AG10803 (cell line): ENCODE data around the gene SMPDL3A.
A peak's percentile ranks its signal among the peaks of the same experiment; 100 is the strongest.

ENCODE experiments used
- DNase-seq: peaks from one replicate; pipeline ENCODE4 v3.0.0; 2010; ENCODE audit warnings: low read depth
- H3K4me3 ChIP-seq: 2 replicates; pipeline ENCODE4 v1.5.1; 2011; ENCODE audit warnings: mild to moderate bottlenecking, low read length, control low read depth
- TF ChIP-seq, protein P1 (sequence below): conservative IDR thresholded peaks from 2 replicates; pipeline ENCODE4 v1.5.1; 2011; ENCODE audit warnings: mild to moderate bottlenecking, low read length, control low read depth, inconsistent platforms

The SMPDL3A gene

DNA sequence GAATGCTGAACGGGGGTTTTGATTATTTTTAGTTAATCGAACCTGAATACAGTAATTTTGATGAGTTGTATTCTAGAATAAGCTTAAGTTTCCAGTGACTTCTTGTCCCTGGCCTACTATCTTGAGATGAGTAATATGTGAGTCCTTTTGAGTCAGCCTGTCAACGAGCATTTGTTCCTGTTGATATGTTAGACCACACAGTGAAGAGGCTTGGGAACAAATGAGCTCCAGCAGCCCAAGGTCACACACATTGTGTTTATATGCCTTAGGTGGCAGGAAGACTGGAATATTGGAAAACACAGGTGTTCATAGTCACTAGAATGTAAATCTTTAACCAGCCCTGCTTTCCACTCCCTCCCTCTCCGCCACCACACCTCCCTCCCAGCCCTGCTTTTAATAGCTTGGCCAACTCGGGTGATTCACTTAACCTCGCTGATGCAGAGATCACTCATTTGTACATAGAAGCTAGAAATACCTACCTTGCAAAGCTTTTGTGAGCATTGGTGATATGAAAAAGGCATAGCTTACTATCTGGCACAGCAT, 9.1 kb downstream of the SMPDL3A start:
- peak; percentile 44 for DNase-seq
- TF ChIP-seq, protein P1, sequence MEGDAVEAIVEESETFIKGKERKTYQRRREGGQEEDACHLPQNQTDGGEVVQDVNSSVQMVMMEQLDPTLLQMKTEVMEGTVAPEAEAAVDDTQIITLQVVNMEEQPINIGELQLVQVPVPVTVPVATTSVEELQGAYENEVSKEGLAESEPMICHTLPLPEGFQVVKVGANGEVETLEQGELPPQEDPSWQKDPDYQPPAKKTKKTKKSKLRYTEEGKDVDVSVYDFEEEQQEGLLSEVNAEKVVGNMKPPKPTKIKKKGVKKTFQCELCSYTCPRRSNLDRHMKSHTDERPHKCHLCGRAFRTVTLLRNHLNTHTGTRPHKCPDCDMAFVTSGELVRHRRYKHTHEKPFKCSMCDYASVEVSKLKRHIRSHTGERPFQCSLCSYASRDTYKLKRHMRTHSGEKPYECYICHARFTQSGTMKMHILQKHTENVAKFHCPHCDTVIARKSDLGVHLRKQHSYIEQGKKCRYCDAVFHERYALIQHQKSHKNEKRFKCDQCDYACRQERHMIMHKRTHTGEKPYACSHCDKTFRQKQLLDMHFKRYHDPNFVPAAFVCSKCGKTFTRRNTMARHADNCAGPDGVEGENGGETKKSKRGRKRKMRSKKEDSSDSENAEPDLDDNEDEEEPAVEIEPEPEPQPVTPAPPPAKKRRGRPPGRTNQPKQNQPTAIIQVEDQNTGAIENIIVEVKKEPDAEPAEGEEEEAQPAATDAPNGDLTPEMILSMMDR, result no peak
- no peak overlapping the region for H3K4me3 ChIP-seq

DNA sequence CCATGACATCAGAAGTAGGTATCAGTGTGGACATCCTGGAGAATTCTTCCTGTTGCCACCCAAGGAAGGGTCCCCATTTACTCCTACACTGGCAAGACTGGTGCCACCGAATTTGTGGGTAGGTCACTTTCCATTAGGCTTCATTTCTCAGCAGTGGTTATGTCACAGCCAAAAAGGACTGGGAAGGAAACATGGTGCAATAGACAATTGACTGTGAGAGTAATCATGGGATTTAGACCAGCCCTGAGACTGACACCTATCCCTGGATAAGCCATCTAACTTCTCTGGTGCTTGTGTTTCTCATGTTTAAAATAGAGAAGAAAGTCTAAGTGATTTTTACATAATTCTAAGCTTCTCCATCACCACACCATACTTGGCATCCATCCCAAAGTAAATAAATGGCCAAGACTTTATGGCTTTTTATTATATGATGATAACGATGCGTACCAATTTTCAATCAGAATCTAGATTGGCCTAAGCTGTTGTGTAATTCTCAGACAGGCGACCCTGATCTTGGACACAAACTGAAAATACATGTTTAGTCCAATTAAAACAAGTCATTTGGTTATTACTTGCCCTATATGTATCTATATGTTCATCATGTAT, 10.2 kb downstream of the SMPDL3A start:
- DNase-seq, result no peak
- TF ChIP-seq, protein P1, result no peak
- H3K4me3 ChIP-seq, result no peak overlapping the region

DNA sequence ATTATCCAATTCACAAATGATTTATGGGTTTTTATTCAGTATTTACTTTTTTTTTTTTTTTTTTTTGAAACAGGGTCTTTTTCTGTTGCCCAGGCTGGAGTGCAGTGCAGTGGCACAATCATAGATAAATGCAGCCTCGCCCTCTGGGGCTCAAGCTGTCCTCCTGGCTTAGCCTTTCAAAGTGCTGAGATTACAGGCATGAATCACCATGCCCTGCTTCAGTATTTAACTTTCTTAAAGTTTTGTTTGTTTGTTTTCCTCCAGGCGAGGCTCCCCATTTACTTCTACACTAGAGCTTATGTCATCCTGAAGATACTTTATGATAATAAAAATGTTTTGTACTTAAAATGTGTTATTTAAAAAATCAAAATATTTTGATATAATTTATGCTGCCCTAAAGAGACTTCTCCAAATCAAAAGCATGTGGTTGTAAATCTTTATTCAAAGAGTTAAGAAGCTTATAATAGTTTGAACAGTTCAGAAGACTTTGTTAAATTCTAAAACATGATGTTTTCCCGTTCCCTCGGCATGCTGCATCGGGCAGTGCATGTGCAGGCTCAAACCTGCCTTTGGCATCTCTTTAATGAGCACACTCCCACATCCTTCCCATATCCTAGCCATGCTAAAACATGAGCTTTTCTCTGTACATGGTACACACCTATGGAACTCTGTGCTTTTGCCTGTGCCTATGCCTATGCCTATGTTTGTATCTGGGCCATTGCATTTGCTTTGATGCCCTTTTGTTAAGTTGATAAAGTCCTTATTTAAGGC, 11.0 kb downstream of the SMPDL3A start:
- TF ChIP-seq, protein P1, result no peak
- H3K4me3 ChIP-seq, result no peak overlapping the region
- DNase-seq, result no peak

DNA sequence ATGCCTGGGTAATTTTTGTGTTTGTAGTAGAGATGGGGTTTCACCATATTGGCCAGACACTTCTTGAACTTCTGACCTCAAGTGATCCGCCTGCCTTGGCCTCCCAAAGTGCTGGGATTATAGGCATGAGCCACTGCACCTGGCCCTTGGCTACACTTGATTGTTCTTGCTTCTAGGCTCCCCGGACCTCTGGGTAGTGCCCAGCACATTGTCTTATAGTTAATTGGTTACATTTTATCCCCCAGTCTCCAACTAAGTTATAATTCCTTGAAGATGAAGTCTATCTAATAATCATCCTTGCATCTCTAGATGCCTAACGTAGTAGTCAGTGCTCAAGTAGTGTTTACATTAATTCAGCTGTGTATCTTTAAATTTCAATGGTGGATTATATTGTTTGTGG, 11.8 kb downstream of the SMPDL3A start:
- TF ChIP-seq, protein P1, result no peak
- no peak for DNase-seq

DNA sequence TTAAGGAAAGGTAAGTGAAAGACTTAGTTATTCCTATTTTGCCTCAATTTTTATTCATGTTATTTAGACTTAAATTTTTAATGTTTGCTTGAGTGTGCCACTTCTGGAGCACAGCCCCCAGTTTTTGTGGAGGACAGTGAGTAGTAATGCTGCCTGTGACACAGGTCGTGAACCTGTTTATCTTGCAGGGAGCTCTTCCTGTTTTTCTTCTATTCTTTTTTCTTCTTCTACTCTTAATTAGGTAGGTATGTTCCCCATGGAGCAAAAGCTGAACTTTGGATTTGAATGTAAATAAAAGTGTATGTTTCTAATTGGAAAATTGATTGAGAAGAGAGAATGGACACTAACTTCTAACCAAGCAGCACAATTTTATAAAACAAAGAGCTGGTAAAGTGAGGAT, 12.3 kb downstream of the SMPDL3A start:
- no peak for DNase-seq
- H3K4me3 ChIP-seq, result no peak overlapping the region
- TF ChIP-seq, protein P1, result no peak

More for the DNA sequence above, 11.8 kb downstream of the SMPDL3A start:
- no peak overlapping the region for H3K4me3 ChIP-seq

DNA sequence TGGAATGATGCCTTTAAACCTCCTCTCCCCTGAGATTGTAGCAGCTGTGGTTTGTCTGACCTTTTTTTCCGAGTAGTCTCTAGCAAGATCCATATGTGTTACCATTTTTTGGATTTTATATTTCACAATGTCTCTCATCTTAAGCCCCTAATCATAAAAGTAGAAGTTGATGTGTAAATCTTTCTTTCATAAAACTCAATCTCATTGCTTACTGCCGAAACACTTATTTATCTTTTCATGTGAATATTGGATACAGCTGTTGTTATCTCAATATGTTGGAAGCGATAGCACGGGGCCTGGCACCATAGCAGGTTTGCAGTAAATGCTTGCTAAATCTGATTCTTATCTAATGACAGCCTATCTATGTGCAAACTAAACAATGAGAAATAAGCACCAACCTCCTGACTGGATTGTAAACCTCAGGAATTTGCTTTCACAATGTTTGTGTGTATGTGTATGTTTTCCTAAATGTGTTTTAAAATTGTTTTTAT, 14.2 kb downstream of the SMPDL3A start:
- no peak overlapping the region for H3K4me3 ChIP-seq
- TF ChIP-seq, protein P1, result no peak
- peak; percentile 80 for DNase-seq

DNA sequence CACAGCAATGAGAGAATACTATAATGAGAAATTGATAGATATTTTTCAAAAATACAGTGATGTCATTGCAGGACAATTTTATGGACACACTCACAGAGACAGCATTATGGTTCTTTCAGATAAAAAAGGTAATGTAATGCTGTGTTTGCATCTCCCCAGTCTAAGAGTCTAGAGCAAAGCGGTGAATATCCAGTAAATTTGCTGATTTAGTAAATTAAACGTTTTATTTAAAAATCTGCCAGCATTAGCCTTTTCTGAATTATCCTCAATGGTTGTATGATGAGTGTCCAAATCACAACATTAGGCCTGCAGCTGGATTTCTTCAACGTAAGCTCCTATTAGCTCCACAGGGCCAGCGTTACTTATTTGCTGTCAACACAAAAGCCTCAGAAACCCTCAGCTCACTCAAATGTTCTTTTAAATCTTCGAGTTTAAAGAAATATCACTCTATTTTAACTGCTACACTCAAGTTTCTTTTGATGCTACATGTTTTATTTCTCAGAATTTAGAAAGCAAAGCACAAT, 16.0 kb downstream of the SMPDL3A start:
- no peak for DNase-seq
- TF ChIP-seq, protein P1, result no peak

More for the DNA sequence above, 16.0 kb downstream of the SMPDL3A start:
- no peak overlapping the region for H3K4me3 ChIP-seq
